Keratinocyte (primary cell): ENCODE measurements around the gene PRKN. TPM values are rescaled to one million over a fixed set of nuclear protein-coding genes. Genes with fewer than 3 reads are reported as not detected.

ENCODE experiments used
- DNase-seq: peaks from one replicate; pipeline ENCODE4 v3.0.0-alpha.2; 2011; ENCODE audit warnings: low read depth, missing footprints, low spot score
- FAIRE-seq: peaks from 2 replicates; lab custom pipeline; 2011; peaks lifted over from hg19 to GRCh38; lab: Jason Lieb, UNC
- H2AFZ ChIP-seq: 2 replicates; pipeline ENCODE4 v1.6.0; 2012; ENCODE audit warnings: low read length, control low read depth, inconsistent platforms; ENCODE audit not compliant: control insufficient read depth
- H3K27ac ChIP-seq: 2 replicates; pipeline ENCODE4 v1.5.1; 2011; ENCODE audit warnings: low read length; ENCODE audit not compliant: control insufficient read depth, insufficient read depth
- H3K27me3 ChIP-seq: 3 replicates; pipeline ENCODE4 v1.6.0; 2011; ENCODE audit warnings: low read length; ENCODE audit not compliant: control insufficient read depth, insufficient read depth; ENCODE audit errors: extremely low read depth
- H3K36me3 ChIP-seq, 2 experiments: 2 replicates in 1 of 2; 3 replicates in 1 of 2; pipeline ENCODE4 v1.5.1; 2011; ENCODE audit warnings: low read length in 2 of 2, mild to moderate bottlenecking in 1 of 2; ENCODE audit not compliant: control insufficient read depth in 2 of 2, insufficient read depth in 2 of 2; ENCODE audit errors: extremely low read depth in 1 of 2
- H3K4me1 ChIP-seq: 3 replicates; pipeline ENCODE4 v1.5.1; 2011; ENCODE audit warnings: low read length; ENCODE audit not compliant: control insufficient read depth, insufficient read depth; ENCODE audit errors: extremely low read depth
- H3K4me2 ChIP-seq: 3 replicates; pipeline ENCODE4 v1.6.0; 2011; ENCODE audit warnings: low read depth, low read length; ENCODE audit not compliant: control insufficient read depth, insufficient read depth; ENCODE audit errors: extremely low read depth
- H3K4me3 ChIP-seq, 3 experiments: fragments of 200-600 bp in 1 of 3; sonication (generic) in 1 of 3; 2 replicates in 2 of 3; 3 replicates in 1 of 3; pipeline ENCODE4 v1.5.1; 2011 to 2016; ENCODE audit warnings: low read length in 3 of 3, mild to moderate bottlenecking in 3 of 3, control low read depth in 2 of 3, inconsistent platforms in 1 of 3, low read depth in 1 of 3, mixed read lengths in 1 of 3, mixed run types in 1 of 3, moderate library complexity in 1 of 3; ENCODE audit not compliant: control insufficient read depth in 2 of 3, insufficient read depth in 2 of 3; ENCODE audit errors: extremely low read depth in 1 of 3
- H3K79me2 ChIP-seq: 2 replicates; pipeline ENCODE4 v1.6.0; 2012; ENCODE audit warnings: low read length; ENCODE audit not compliant: control insufficient read depth, insufficient read depth
- H3K9ac ChIP-seq: 3 replicates; pipeline ENCODE4 v1.6.0; 2011; ENCODE audit warnings: low read length; ENCODE audit not compliant: control insufficient read depth, insufficient read depth; ENCODE audit errors: extremely low read depth
- H3K9me1 ChIP-seq: 3 replicates; pipeline ENCODE4 v1.6.0; 2011; ENCODE audit warnings: low read length; ENCODE audit not compliant: control insufficient read depth, insufficient read depth; ENCODE audit errors: extremely low read depth
- H3K9me3 ChIP-seq: 2 replicates; pipeline ENCODE4 v1.5.1; 2012; ENCODE audit warnings: low read depth, low read length; ENCODE audit not compliant: control insufficient read depth
- H4K20me1 ChIP-seq: 3 replicates; pipeline ENCODE4 v1.6.0; 2011; ENCODE audit warnings: low read length; ENCODE audit not compliant: control insufficient read depth, insufficient read depth; ENCODE audit errors: extremely low read depth
- EZH2 ChIP-seq: IDR thresholded peaks from one replicate; pipeline ENCODE4 v1.6.1; 2012; ENCODE audit warnings: inconsistent platforms, mild to moderate bottlenecking, low read length, moderate library complexity
- dilution Hi-C: fragments of 300-500 bp; cut with MboI; formaldehyde crosslinking; loops from one replicate; pipeline ENCODE4 v1.7.0; 2020; ENCODE audit warnings: low sequenced_read_pairs; ENCODE audit not compliant: extremely low pct_ligation_motif_present
- polyA plus RNA-seq, 5 experiments: library from polyadenylated mRNA; depleted of rRNA in 3 of 5; stranded (reverse) in 3 of 5; stranded (forward) in 1 of 5; unstranded in 1 of 5; fragments of >200 nt; gene quantifications; 1 replicate in 1 of 5; 2 replicates in 3 of 5; 3 replicates in 1 of 5; pipeline versions ENCODE4 v1.2.1 to v1.2.3, GENCODE V29; 2011 to 2012; ENCODE audit warnings: missing spikeins in 2 of 5, low read depth in 1 of 5, low replicate concordance in 1 of 5
- TF ChIP-seq, protein P1 (sequence below), 3 experiments: IDR thresholded peaks in 1 of 3; conservative IDR thresholded peaks in 1 of 3; optimal IDR thresholded peaks in 1 of 3; 2 replicates in 2 of 3; 3 replicates in 1 of 3; pipeline versions ENCODE3 to v1.5.1; 2011; ENCODE audit warnings: low read length in 3 of 3, mild to moderate bottlenecking in 3 of 3, moderate library complexity in 2 of 3, control low read depth in 1 of 3, inconsistent platforms in 1 of 3; ENCODE audit not compliant: insufficient read depth in 2 of 3; ENCODE audit errors: extremely low read depth in 1 of 3

PRKN gene
- polyA plus RNA-seq, 1 donor (not counting 4 experiments of a cell fraction or from before 2014, with no cell fraction given): 0.67 TPM

DNA sequence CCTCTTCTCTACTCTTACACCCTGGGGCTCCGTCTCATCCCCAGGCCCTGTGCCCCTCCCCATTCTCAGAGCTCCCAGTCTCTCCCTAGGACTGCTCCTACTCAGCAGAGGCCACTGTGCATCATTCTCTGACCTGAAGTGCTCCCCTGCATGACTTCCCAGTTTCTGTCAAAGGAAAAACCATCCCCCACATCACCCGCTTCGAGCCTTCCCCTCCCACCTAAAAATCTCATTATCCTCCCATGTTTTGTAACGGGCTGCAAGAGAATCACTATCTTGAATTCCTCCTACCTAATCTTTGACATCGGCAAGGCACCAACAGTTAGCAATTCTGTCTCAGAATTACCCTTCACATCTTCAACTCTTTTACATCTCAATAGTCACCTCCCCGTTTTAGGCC lies 463.0 kb downstream of the PRKN start:
- dilution Hi-C loops: no loop called here

DNA sequence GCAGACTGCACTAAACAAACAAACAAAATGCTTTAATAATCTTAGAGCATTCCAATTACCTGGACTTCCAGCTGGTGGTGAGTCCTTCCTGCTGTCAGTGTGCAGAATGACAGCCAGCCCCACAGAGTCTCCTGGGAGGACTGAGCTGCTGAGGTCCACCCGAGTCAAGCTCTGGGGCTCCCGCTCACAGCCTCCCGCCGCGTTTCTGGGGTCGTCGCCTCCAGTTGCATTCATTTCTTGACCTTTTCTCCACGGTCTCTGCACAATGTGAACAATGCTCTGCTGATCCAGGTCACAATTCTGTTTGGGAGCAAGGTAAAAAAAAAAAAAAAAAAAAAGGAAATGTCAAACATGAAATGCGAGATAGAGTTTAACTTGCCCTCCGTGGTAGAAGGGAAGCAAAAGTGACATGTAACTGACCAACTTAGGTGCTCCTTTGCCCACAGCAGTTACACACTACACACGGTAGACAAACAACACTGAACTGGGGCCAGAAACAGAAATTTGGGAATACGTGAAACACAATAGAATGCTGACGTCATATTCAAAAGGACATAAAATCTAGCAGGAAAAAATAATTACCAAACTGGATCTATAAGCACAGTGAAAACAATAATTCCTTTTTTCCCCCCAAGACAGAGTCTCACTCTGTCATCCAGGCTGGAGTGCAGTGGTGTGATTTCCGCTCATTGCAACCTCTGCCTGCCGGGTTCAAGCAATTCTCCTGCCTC lies 464.9 kb downstream of the PRKN start:
- no peaks in the 10 kb centered on the region for H4K20me1 ChIP-seq
- H3K4me2 ChIP-seq: no peak overlapping the region
- DNase-seq: no peak
- no peak overlapping the region for H3K27ac ChIP-seq
- TF ChIP-seq, protein P1, sequence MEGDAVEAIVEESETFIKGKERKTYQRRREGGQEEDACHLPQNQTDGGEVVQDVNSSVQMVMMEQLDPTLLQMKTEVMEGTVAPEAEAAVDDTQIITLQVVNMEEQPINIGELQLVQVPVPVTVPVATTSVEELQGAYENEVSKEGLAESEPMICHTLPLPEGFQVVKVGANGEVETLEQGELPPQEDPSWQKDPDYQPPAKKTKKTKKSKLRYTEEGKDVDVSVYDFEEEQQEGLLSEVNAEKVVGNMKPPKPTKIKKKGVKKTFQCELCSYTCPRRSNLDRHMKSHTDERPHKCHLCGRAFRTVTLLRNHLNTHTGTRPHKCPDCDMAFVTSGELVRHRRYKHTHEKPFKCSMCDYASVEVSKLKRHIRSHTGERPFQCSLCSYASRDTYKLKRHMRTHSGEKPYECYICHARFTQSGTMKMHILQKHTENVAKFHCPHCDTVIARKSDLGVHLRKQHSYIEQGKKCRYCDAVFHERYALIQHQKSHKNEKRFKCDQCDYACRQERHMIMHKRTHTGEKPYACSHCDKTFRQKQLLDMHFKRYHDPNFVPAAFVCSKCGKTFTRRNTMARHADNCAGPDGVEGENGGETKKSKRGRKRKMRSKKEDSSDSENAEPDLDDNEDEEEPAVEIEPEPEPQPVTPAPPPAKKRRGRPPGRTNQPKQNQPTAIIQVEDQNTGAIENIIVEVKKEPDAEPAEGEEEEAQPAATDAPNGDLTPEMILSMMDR (optimal IDR thresholded peaks at IDR 0.05 in 1 of 3, IDR thresholded peaks at IDR 0.05 in 1 of 3, conservative IDR thresholded peaks at IDR 0.05 in 1 of 3; ENCODE audit: extremely low read depth in 1 of 3, insufficient read depth in 2 of 3, low read length in 3 of 3): no peak
- TF ChIP-seq EZH2: no peak
- dilution Hi-C loops: no loop called here
- H2AFZ ChIP-seq: no peak overlapping the region
- no peaks in the 10 kb centered on the region for H3K9me1 ChIP-seq
- no peaks in the 10 kb centered on the region for H3K27me3 ChIP-seq
- FAIRE-seq: no peak
- H3K9ac ChIP-seq: no peak overlapping the region
- no peaks in the 10 kb centered on the region for H3K4me1 ChIP-seq
- no peaks in the 10 kb centered on the region for H3K36me3 ChIP-seq
- no peaks in the 10 kb centered on the region for H3K9me3 ChIP-seq
- no peaks in the 10 kb centered on the region for H3K79me2 ChIP-seq
- no peak overlapping the region for H3K4me3 ChIP-seq

More for the DNA sequence above, 463.0 kb downstream of the PRKN start:
- Histone ChIP-seq H3K79me2 (no peaks in the 10 kb centered on the region), H2AFZ (no peak overlapping the region), H3K9ac (no peak overlapping the region), H3K4me3 (no peak overlapping the region), H3K27me3 (no peaks in the 10 kb centered on the region), H4K20me1 (no peaks in the 10 kb centered on the region), H3K27ac (no peak overlapping the region), H3K9me1 (no peaks in the 10 kb centered on the region), H3K4me1 (no peaks in the 10 kb centered on the region), H3K4me2 (no peak overlapping the region), H3K9me3 (no peaks in the 10 kb centered on the region), H3K36me3 (no peaks in the 10 kb centered on the region)
- no peak for DNase-seq
- no peak for FAIRE-seq
- TF ChIP-seq EZH2: no peak
- TF ChIP-seq, protein P1 (optimal IDR thresholded peaks at IDR 0.05 in 1 of 3, IDR thresholded peaks at IDR 0.05 in 1 of 3, conservative IDR thresholded peaks at IDR 0.05 in 1 of 3; ENCODE audit: extremely low read depth in 1 of 3, insufficient read depth in 2 of 3, low read length in 3 of 3): no peak
